ENCODE data around the gene SETD3.

DNA sequence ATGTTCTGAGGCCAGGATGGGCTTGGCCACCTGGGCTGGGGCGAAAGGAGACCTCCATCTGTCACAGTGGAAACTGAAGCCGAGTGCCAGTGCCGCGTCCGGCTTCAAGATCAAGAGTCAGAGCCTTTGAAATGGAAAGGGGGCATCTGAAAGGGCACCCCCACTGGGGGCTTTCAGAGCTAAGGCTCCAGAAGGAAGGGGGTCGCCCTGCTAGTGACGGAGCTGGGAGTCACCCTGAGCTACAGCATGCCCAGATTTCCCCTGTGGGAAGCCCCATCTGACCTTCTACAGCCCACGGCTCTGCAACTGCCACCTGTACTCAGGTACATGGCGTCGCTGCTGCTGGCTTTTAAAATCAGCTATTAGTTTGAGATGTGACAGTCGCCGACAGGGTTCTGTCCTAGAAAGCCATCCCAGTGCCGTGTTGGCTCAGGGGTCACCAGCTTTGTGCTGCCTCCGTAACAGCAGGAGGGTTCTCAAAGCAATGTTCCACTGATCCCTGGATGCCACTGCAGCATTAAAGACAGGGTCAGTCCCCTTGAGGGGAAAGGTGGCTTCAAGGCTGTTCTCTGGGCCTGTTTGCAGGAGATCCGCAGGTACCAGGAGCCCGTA lies 32.0 kb upstream of the SETD3 start:
- TF ChIP-seq EP300 (IDR thresholded peaks at IDR 0.05; ENCODE audit: borderline replicate concordance in 1 of 2, control insufficient read depth in 1 of 2, low read depth in 2 of 2, low read length in 2 of 2) (no peak), FOS (IDR thresholded peaks at IDR 0.05; ENCODE audit: borderline replicate concordance, extremely low read depth, insufficient read length) (no peak), EZH2 (IDR thresholded peaks at IDR 0.05; ENCODE audit: borderline replicate concordance, control insufficient read depth, low read depth, low read length) (no peak), YY1 (IDR thresholded peaks at IDR 0.05; ENCODE audit: low read depth, low read length) (no peak), RAD21 (IDR thresholded peaks at IDR 0.05; ENCODE audit: insufficient read depth, low read depth, low read length) (no peak), TAF1 (IDR thresholded peaks at IDR 0.05; ENCODE audit: borderline replicate concordance, low read depth, low read length) (no peak), SMC3 (IDR thresholded peaks at IDR 0.05; ENCODE audit: borderline replicate concordance, low read length) (no peak), JUND (IDR thresholded peaks at IDR 0.05; ENCODE audit: low read depth, low read length) (no peak)
- TF ChIP-seq, protein P1, sequence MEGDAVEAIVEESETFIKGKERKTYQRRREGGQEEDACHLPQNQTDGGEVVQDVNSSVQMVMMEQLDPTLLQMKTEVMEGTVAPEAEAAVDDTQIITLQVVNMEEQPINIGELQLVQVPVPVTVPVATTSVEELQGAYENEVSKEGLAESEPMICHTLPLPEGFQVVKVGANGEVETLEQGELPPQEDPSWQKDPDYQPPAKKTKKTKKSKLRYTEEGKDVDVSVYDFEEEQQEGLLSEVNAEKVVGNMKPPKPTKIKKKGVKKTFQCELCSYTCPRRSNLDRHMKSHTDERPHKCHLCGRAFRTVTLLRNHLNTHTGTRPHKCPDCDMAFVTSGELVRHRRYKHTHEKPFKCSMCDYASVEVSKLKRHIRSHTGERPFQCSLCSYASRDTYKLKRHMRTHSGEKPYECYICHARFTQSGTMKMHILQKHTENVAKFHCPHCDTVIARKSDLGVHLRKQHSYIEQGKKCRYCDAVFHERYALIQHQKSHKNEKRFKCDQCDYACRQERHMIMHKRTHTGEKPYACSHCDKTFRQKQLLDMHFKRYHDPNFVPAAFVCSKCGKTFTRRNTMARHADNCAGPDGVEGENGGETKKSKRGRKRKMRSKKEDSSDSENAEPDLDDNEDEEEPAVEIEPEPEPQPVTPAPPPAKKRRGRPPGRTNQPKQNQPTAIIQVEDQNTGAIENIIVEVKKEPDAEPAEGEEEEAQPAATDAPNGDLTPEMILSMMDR (IDR thresholded peaks at IDR 0.05 in 2 of 3, conservative IDR thresholded peaks at IDR 0.05 in 1 of 3; ENCODE audit: control insufficient read depth in 2 of 3, extremely low read depth in 1 of 3, insufficient read depth in 1 of 3, low read depth in 3 of 3, low read length in 3 of 3), result no peak

Measured in GM12878 (cell line).